Fibroblast of the conjunctiva (primary cell): ENCODE measurements around the gene DNAJC4.

Source experiments
- DNase-seq: peaks from one replicate; pipeline ENCODE4 v3.0.0-alpha.2; 2010; ENCODE audit warnings: low read depth

DNAJC4 gene

GRCh38 chr11:64229090-64229743 is 1.1 kb upstream of the DNAJC4 start:
- DNase-seq = no peak

DNA sequence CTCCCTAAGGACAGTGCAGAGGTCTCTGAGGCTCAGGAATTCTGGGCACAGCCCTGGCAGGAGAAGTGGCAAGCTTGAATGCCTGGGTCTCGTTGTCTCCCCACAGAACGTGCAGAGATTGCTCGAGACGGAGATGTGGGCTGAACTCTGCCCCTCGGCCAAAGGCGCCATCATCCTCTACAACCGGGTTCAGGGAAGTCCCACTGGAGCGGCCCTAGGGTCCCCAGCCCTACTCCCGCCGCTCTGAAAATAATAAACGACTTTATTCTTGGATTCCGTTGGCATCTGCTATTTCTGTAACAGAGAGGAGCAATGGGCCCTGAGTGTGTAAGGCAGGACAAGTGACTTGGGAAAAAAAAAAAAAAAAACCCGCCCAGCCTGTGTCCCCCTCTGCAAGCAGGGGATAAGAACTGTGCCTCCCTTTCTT is 591 bp upstream of the DNAJC4 start:
- no peak for DNase-seq

DNA sequence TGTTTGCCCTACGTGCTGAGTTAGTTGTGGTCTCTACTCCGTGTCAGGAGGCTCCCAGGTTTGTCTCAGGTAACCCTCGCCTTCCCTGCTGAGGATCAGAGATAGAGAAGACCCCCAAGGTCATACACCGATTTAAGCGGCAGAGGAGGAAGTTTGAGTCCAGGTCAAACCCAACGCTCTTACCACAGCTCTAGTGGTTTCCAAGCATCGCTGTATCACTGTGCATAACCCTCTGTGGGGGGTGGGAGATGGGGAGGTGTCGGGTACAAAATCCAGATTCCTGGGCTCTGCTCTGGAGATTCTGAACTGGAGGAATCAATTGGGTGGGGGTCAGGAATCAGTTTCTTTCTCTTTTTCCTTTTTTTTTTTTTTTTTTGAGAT is 627 bp downstream of the DNAJC4 start:
- DNase-seq = no peak

DNA sequence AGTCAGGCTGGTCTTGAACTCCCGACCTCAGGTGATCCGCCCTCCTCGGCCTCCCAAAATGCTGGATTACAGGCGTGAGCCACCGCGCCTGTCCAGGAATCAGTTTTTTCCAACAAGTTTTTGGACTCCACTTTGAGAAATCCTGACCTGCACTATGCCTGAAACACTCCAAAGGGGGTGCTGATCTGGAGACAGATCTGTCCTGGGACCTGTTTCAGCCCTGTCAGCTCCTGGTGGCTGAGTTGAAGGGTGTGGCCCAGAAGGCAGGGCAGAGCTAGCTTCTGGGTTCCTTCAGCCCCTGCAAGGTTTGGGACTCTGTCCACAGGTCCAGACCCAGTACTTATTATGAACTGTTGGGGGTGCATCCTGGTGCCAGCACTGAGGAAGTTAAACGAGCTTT is 1.2 kb downstream of the DNAJC4 start:
- no peak for DNase-seq

DNA sequence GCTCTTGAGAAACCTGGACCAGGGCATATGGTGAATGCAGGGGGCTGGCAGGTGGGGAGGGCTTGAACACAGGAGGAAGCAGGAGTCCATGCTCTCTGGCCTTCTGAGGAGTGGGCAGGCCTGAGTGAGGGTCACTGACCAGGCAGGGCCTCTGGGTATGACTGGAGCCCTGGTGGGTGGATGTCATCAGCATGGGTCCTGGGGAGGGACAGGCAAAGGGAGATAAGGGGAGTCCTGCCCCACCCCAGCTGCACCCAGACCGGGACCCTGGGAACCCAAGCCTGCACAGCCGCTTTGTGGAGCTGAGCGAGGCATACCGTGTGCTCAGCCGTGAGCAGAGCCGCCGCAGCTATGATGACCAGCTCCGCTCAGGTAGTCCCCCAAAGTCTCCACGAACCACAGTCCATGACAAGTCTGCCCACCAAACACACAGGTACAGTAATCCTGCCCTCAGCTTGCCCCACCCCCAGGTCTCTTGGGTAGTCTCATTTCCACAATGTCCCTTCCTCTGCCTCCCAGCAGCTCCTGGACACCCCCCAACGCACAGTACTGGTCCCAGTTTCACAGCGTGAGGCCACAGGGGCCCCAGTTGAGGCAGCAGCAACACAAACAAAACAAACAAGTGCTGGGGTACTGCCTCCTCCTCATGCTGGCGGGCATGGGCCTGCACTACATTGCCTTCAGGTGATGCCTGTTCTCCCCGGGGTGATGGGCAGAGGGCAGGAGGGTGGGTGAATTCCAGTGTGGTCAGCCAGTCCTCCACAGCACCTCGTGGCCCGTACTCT is 2.0 kb downstream of the DNAJC4 start:
- DNase-seq = no peak

DNA sequence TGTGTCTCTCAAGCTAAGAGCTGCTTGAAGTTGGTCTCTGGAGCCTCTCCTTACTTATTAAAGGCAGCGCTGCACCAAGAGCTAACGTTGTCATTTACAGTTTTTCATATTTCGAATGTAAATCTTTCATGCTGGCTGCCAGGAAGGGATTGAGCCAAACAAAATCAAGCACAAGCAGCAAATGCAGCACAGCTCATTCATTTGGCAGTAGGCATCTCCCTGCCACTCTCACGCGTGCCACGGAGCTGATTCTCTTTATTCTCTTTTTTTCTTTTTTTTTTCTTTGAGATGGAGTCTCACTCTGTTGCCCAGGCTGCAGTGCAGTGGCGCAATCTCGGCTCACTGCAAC is 2.6 kb downstream of the DNAJC4 start:
- no peak for DNase-seq

DNA sequence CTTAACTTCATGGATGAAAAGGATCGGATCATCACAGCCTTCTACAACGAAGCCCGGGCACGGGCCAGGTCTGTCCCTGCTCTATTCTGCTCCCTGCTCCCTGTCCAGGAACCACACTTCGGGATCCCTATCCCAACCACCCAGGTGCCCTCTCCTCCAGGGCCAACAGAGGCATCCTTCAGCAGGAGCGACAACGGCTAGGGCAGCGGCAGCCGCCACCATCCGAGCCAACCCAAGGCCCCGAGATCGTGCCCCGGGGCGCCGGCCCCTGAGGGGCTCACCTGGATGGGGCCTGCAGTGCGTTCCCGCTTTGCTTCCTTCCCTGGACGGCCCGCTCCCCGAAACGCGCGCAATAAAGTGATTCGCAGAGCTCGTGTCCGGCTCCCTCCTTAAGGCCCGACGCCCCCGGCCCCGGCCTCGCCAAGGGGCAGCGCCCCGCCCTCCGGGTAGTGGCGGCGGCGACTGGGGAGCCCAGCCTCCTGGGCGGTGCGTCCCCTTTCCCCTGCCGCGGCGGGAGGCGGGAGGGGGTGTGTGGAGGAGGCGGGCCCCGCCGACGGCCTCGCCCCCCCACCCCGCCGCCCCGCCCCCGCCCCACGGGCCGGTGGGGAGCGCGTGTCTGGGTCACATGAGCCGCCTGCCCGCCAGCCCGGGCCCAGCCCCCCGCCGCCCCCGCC is 3.7 kb downstream of the DNAJC4 start, which contains the start of gene VEGFB:
TSS of gene VEGFB (plus strand) at position 672 of the 674 bp plus-strand sequence. CDS start 250 bp downstream, outside the sequence.
- DNase-seq = no peak

- no peak for DNase-seq
Observed at GRCh38 chr11:64234647-64235379, 4.5 kb downstream of the DNAJC4 start.

DNA sequence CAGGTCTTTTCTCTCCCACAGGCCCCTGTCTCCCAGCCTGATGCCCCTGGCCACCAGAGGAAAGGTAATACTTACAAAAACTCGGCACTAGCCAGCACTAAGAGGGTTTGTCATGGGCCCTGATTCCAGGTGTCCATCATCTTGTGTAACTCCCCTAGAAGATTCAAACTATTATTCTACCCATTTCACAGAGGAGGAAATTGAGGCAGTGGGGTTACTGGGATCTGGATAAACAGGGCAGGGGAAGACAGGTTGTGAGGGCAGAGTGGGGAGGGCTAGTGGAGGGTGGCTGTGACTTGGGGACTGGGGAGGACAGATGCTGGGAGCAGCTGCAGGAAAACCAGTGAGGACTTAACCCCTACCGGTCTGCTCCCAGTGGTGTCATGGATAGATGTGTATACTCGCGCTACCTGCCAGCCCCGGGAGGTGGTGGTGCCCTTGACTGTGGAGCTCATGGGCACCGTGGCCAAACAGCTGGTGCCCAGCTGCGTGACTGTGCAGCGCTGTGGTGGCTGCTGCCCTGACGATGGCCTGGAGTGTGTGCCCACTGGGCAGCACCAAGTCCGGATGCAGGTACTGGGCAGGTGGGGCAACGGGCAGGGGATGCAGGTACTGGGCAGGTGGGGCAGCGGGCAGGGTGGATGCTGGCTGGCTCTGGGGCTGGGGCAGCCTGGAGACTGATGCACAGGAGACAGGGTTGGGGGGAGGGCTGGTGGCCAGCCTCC is 5.3 kb downstream of the DNAJC4 start:
- DNase-seq = no peak

- DNase-seq = no peak
Observed at GRCh38 chr11:64237484-64237951, 7.2 kb downstream of the DNAJC4 start.

DNA sequence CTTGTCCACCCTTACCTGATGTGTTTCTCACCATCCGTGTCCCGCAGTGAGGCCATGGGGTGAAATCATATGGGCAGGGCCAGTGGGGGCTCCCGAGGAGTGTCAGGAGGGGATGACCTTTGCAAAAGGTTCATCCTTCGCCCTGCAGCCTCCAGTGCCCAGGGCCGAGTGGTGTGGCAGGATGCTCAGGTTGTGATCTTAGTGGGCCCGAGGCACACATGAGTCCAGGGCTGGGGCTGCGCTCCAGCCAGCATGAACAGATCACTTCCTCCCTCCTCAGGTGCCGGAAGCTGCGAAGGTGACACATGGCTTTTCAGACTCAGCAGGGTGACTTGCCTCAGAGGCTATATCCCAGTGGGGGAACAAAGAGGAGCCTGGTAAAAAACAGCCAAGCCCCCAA is 7.7 kb downstream of the DNAJC4 start:
- no peak for DNase-seq

DNA sequence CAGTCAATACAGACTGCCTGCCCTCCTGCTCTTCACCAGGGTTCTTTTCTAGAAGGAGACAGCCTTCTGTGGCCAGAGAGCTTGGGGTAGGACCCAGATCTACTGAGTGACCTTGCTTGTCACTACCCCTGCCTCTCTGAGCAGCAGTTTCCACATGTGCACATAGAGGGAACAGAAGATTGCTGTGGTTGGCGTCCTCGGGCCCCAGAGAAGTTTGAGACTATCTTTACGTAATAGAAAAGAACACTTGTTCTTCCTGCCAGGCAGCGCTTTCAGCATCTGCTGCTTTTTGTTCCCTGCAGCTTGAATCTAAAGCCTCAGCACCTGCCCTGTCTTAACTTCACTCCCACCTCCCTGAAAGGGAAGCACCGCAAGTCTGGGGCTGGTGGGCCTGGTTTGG is 8.7 kb downstream of the DNAJC4 start:
- no peak for DNase-seq

GRCh38 chr11:64239662-64240434 is 9.5 kb downstream of the DNAJC4 start:
- no peak for DNase-seq

- DNase-seq = peak; percentile 94
Observed at GRCh38 chr11:64240435-64241240, 10.3 kb downstream of the DNAJC4 start, which contains the start of gene FKBP2. Gene FKBP2, plus strand, starts transcription at chr11:64241095. Its CDS starts 1,293 bp downstream, at chr11:64242388.

DNA sequence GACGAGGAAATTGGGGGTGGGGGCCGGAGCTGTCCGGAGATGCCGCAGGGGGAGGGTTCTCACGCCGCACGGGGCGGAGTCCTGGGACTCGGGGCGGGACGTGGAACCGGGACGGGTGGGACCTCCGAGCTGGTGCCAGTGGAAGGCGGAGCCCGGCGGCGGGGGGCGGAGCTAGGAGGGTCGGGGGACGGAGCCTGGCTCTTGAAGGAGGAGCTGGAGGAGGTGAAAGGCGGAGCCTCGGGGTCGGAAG is 10.8 kb downstream of the DNAJC4 start:
- peak; percentile 99 for DNase-seq

DNA sequence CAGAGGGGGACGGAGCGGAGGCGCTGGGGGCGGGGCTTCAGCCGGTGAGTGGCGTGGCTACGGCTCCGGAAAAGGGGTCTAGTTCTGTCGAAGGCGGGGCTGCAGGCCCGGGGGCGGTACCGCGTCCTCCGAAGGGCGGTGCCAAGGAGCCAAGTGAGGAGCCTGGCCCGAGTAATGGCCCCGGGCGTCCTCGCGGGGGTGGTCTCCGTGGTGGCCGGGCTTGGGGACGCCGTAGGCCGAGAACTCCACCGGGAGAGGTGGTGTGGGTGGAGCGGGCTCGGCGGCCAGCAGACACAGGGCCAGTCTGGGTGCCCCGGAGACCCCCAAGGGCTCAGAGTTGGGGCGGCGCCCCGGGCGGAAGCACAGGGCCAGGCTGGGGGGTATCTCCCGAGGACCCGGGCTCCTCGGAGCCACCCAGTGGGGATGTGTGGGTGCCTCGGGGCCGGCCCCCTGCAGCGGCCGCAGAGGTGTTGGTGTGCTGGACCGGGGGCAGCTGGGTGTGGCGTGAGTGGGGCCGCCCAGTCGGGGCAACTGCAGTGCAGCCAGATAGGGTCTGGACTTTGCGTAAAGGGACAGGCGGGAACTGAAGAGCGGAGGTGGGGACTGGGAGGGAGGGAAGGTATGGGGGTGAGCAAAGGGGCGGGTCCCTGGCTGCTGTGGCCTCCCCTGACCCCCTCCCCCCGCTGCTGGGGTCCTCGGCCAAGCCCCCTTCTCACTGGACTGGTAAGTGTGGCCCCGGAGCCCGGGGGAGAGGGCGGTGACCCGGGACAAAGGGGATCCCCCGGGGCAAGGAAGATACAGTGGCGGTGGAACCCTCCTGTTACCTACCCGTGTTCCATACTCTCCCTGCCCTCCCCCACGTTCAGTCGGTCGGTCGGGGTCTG is 11.4 kb downstream of the DNAJC4 start:
- DNase-seq = no peak

DNA sequence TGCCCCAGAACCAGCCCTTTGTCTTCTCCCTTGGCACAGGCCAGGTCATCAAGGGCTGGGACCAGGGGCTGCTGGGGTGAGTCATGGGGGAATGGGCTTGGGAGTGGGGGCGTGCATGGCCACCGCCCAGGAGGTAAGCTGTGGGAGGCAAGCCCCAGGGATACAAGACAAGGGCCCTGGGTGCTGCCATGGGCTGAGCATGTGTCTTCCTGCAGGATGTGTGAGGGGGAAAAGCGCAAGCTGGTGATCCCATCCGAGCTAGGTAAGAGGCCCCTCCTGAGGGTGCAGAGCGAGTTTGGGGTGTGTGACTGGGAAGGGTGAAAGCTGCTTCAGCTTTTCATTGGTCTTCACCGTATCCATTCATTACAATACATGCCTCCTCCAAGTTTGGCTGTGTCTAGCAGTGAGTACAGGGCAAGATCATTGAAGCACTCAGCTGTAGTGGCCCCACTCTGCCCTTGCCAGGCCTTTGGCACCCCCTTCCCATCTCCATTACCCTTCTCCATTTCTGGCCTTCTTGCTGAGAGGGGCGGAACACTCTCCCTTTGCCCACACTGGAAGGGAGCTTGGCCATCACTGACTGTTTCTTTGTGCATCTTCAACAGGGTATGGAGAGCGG is 13.0 kb downstream of the DNAJC4 start:
- no peak for DNase-seq

GRCh38 chr11:64244107-64244506 is 13.8 kb downstream of the DNAJC4 start:
- no peak for DNase-seq

- no peak for DNase-seq
Observed at GRCh38 chr11:64244966-64245365, 14.6 kb downstream of the DNAJC4 start.
